Upper lobe of right lung (tissue), 1 donor: ENCODE results near the gene BCLAF3. TPM values are rescaled to one million over a fixed set of nuclear protein-coding genes. Genes with fewer than 3 reads are reported as not detected.

Experiments
- ATAC-seq: fragments of 200-7000 bp; cut with Tn5 transposase; one replicate; pipeline ENCODE4 v1.9.1; 2020; ENCODE audit warnings: mild to moderate bottlenecking, moderate library complexity
- DNase-seq: peaks from one replicate; pipeline ENCODE4 v3.0.0-alpha.2; 2020
- H3K27ac ChIP-seq: fragments of 200-600 bp; one replicate; pipeline ENCODE4 v1.8.0; 2022
- H3K27me3 ChIP-seq: fragments of 200-600 bp; one replicate; pipeline ENCODE4 v1.8.0; 2022; ENCODE audit warnings: mild to moderate bottlenecking
- H3K36me3 ChIP-seq: fragments of 200-600 bp; one replicate; pipeline ENCODE4 v1.8.0; 2022
- H3K4me1 ChIP-seq: fragments of 200-600 bp; one replicate; pipeline ENCODE4 v1.8.0; 2022
- H3K4me3 ChIP-seq: fragments of 200-600 bp; one replicate; pipeline ENCODE4 v1.8.0; 2022; ENCODE audit warnings: mild to moderate bottlenecking
- H3K9me3 ChIP-seq: fragments of 200-600 bp; one replicate; pipeline ENCODE4 v1.8.0; 2022
- intact Hi-C: fragments of 100-400 bp; cut with DNase I; formaldehyde crosslinking; loops from one replicate; pipeline ENCODE4 v1.11.0; 2022
- long read RNA-seq: library from polyadenylated mRNA; unstranded; transcript quantifications from one replicate; pipeline ENCODE4 v2.0.0, GENCODE V29; 2021
- total RNA-seq: library from RNA; stranded (reverse); fragmentation: NEBNext Ultra II Directional; extraction: Animal tissue kit (Norgen Biotek cat#: 25700); gene quantifications from one replicate; pipeline ENCODE4 v1.2.1, GENCODE V29; 2021
- TF ChIP-seq, protein P1 (sequence below): fragments of 200-600 bp; IDR thresholded peaks from one replicate; pipeline ENCODE4 v1.8.0; 2022; ENCODE audit warnings: antibody characterized with exemption
- donor health status: DM: no; HTN: yes; CAD: no; lungs with severe emphysema.

The BCLAF3 gene
- total RNA-seq, result 15.4 TPM
- long read RNA-seq, partial matches to known transcripts, result 2 of 17 reads
- long read RNA-seq, other reads (novel, unspliced or antisense), result 15 of 17 reads

- Histone ChIP-seq H3K27ac (peak within 1 kb of the TSS; percentile 60), H3K4me3 (peak within 1 kb of the TSS; percentile 74), H3K4me1 (no peaks in the 10 kb centered on the region), H3K27me3 (no peaks in the 10 kb centered on the region), H3K9me3 (no peaks in the 10 kb centered on the region), H3K36me3 (no peaks in the 10 kb centered on the region)
- intact Hi-C loops, result no loop called here
- TF ChIP-seq, protein P1, sequence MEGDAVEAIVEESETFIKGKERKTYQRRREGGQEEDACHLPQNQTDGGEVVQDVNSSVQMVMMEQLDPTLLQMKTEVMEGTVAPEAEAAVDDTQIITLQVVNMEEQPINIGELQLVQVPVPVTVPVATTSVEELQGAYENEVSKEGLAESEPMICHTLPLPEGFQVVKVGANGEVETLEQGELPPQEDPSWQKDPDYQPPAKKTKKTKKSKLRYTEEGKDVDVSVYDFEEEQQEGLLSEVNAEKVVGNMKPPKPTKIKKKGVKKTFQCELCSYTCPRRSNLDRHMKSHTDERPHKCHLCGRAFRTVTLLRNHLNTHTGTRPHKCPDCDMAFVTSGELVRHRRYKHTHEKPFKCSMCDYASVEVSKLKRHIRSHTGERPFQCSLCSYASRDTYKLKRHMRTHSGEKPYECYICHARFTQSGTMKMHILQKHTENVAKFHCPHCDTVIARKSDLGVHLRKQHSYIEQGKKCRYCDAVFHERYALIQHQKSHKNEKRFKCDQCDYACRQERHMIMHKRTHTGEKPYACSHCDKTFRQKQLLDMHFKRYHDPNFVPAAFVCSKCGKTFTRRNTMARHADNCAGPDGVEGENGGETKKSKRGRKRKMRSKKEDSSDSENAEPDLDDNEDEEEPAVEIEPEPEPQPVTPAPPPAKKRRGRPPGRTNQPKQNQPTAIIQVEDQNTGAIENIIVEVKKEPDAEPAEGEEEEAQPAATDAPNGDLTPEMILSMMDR, result peak; percentile 74
- ATAC-seq (peak; percentile 100), DNase-seq (peak; percentile 94)
These were observed at the start of gene BCLAF3 for GRCh38 chrX:19990556-19991349. Gene BCLAF3, minus strand, starts transcription at chrX:19991061. Its CDS starts 20,797 bp downstream, at chrX:19970264.

DNA sequence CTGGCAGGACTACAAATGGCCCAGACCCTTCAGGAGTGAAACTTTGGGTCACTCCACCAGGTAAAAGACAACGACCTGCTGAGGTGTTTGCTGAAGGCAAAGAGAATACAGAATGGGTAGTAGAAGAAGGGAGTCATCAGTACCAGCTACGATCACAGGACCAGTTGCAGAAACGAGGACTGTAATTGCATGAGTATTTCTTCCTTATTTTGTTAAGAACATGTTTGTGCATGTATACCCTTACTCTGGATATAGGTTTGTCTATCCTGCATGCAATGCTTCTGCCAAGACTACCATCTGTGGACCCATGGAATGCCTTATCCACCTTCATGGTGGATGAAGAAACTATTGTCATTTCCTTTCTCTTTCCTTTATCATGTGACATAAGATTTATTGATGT, 48.1 kb upstream of the BCLAF3 start:
- no peaks in the 10 kb centered on the region for H3K9me3 ChIP-seq
- intact Hi-C loops, result no loop called here
- DNase-seq (no peak), ATAC-seq (no peak)
- H3K27me3 ChIP-seq, result no peaks in the 10 kb centered on the region
- TF ChIP-seq, protein P1, result no peak
- H3K27ac ChIP-seq, result no peak overlapping the region
- H3K4me1 ChIP-seq, result no peaks in the 10 kb centered on the region
- no peaks in the 10 kb centered on the region for H3K36me3 ChIP-seq
- H3K4me3 ChIP-seq, result no peak overlapping the region

DNA sequence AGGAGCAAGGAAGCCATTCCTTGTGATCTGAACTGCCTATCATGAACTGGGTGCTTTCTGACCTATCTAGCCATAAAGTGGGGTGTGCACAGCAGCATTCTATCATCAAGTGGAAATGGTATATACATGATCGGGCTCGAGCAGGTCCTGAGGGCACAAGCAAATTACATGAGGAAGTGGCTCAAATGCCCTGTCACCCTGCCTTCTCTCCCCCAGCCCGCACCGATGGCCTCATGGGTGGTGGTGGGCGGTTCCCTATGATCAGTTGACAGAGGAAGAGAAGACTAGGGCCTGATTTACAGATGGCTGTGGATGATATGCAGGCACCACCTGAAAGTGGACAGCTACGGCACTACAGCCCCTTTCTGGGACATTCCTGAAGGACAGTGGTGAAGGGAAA, 46.3 kb upstream of the BCLAF3 start:
- no peak overlapping the region for H3K4me3 ChIP-seq
- TF ChIP-seq, protein P1, result no peak

DNA sequence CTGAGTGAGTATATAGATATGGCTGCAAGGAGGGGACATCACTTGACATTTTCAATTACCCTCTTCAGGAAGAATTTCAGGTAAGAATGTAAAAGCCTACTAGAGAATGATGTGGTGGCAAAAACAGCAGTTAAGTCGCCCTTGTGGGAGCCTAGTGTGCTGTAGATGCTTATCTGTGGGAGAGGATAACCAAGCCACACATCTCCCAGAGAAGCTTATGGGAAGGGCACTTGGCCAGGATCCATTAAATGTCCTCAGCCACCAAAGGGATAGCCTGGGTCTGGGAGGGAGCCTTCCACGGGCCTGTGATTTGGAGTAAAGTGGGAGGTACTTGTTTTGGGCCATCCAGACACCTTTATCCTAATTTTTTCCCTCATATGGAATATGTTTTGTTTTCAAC, 41.3 kb upstream of the BCLAF3 start:
- Histone ChIP-seq H3K27me3 (no peaks in the 10 kb centered on the region), H3K9me3 (no peaks in the 10 kb centered on the region), H3K27ac (no peak overlapping the region), H3K36me3 (no peaks in the 10 kb centered on the region), H3K4me1 (no peaks in the 10 kb centered on the region), H3K4me3 (no peak overlapping the region)
- no peak for ATAC-seq
- intact Hi-C loops, result no loop called here
- no peak for DNase-seq
- TF ChIP-seq, protein P1, result no peak

More for the DNA sequence above, 46.3 kb upstream of the BCLAF3 start:
- H3K4me1 ChIP-seq, result no peaks in the 10 kb centered on the region
- H3K27ac ChIP-seq, result no peak overlapping the region
- no peaks in the 10 kb centered on the region for H3K27me3 ChIP-seq
- DNase-seq (no peak), ATAC-seq (no peak)
- intact Hi-C loops, result no loop called here
- no peaks in the 10 kb centered on the region for H3K9me3 ChIP-seq
- H3K36me3 ChIP-seq, result no peaks in the 10 kb centered on the region

- Histone ChIP-seq H3K27ac (no peak overlapping the region), H3K9me3 (no peaks in the 10 kb centered on the region), H3K4me3 (no peak overlapping the region), H3K36me3 (no peaks in the 10 kb centered on the region), H3K27me3 (no peaks in the 10 kb centered on the region), H3K4me1 (no peaks in the 10 kb centered on the region)
- intact Hi-C loops, result no loop called here
- peak; percentile 39 for ATAC-seq
- no peak for DNase-seq
- TF ChIP-seq, protein P1, result no peak
These were observed 38.9 kb upstream of the BCLAF3 start for GRCh38 chrX:20029728-20030127.
